GM12878 (cell line): Measurements from ENCODE around the gene BNIP5. TPM values are rescaled to one million over a fixed set of nuclear protein-coding genes. Genes with fewer than 3 reads are reported as not detected.

Source experiments
- ETV6 ChIP-seq, 2 experiments: fragments of 450-650 bp in 1 of 2; IDR thresholded peaks in 1 of 2; conservative IDR thresholded peaks in 1 of 2; 2 replicates each; pipeline ENCODE4 v1.6.1; 2014; ENCODE audit warnings: antibody characterized with exemption in 1 of 2, borderline replicate concordance in 1 of 2, low read depth in 1 of 2, mild to moderate bottlenecking in 1 of 2, moderate library complexity in 1 of 2
- FOS ChIP-seq: IDR thresholded peaks from 3 replicates; pipeline ENCODE4 v1.6.1; 2011; ENCODE audit warnings: borderline replicate concordance; ENCODE audit not compliant: insufficient read length; ENCODE audit errors: extremely low read depth
- MXI1 ChIP-seq: fragments of 150-350 bp; IDR thresholded peaks from 2 replicates; pipeline ENCODE4 v1.6.1; 2011; ENCODE audit warnings: low read depth, mild to moderate bottlenecking, inconsistent platforms, low read length, improper control_type of control experiment
- POLR2AphosphoS5 ChIP-seq: IDR thresholded peaks from 2 replicates; pipeline ENCODE4 v1.6.1; 2011; ENCODE audit warnings: mild to moderate bottlenecking, low read length, inconsistent platforms
- RB1 ChIP-seq: fragments of 450-650 bp; formaldehyde crosslinking; IDR thresholded peaks from 2 replicates; pipeline ENCODE4 v1.6.1; 2017; ENCODE audit warnings: mild to moderate bottlenecking, borderline replicate concordance
- STAT3 ChIP-seq: IDR thresholded peaks from 2 replicates; pipeline ENCODE4 v1.6.1; 2011; ENCODE audit warnings: low read depth, low read length, improper control_type of control experiment
- YBX1 ChIP-seq: fragments of 450-650 bp; IDR thresholded peaks from 2 replicates; pipeline ENCODE4 v1.6.1; 2016; ENCODE audit warnings: antibody characterized with exemption
- polyA plus RNA-seq, 11 experiments: library from polyadenylated mRNA; depleted of rRNA in 4 of 11; unstranded in 6 of 11; stranded (reverse) in 5 of 11; fragments of >200 nt; fragmentation: Nextera tagmentation in 4 of 11; fragmentation: Illumina TruSeq in 1 of 11; extraction: Ambion mirVana in 4 of 11; extraction: Trizol in 1 of 11; gene quantifications; 1 replicate in 1 of 11; 2 replicates in 10 of 11; pipeline versions ENCODE4 v1.2.1 to v1.2.3, GENCODE V29; 2011 to 2016; ENCODE audit warnings: inconsistent platforms in 2 of 11, missing spikeins in 2 of 11, low read depth in 1 of 11
- total RNA-seq, 4 experiments: library from RNA; depleted of rRNA in 3 of 4; stranded (reverse); fragments of >200 nt in 3 of 4; fragmentation: Illumina TruSeq in 1 of 4; extraction: Trizol in 1 of 4; gene quantifications; 2 replicates each; pipeline versions ENCODE4 v1.2.1 to v1.2.3, GENCODE V29; 2013 to 2021
- TF ChIP-seq, protein P1 (sequence below): IDR thresholded peaks from 2 replicates; pipeline ENCODE4 v1.6.1; 2012; ENCODE audit warnings: low read depth, low read length, improper control_type of control experiment
- TF ChIP-seq, protein P2 (sequence below): IDR thresholded peaks from 2 replicates; pipeline ENCODE4 v1.6.1; 2012; ENCODE audit warnings: low read length, inconsistent platforms
- TF ChIP-seq, protein P3 (sequence below): fragments of 450-650 bp; formaldehyde crosslinking; IDR thresholded peaks from 2 replicates; pipeline ENCODE4 v1.4.0; 2020; ENCODE audit warnings: mild to moderate bottlenecking, moderate library complexity
- TF ChIP-seq, protein P4 (sequence below): fragments of 450-650 bp; IDR thresholded peaks from 2 replicates; pipeline ENCODE4 v1.6.1; 2017; ENCODE audit warnings: mild to moderate bottlenecking

The BNIP5 gene
- total and polyA plus RNA-seq, 10 of the 15 experiments (the other 5 are each of a cell fraction or from before 2014, with no cell fraction given), result 0.02 to 0.68 (median 0.05) TPM; not detected in 2

DNA sequence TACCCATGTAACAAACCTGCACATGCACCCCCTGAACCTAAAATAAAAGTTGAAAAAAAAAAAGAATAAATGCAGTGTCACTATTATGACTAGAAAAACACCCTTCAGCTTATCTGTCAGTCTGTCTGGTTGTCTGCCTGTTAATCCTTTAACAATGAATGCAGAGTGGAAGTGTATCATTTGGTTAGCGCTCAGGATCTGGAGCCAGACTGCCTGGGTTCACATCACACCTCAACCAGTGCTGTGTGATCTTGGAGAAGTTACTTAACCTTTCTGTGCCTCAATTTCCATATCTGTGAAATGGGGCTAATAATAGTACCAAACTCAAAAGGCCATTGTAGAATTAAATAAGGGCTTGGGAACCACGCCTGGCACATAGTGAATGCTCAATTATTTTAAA lies 34.0 kb upstream of the BNIP5 start (continued):
- TF ChIP-seq, protein P1, sequence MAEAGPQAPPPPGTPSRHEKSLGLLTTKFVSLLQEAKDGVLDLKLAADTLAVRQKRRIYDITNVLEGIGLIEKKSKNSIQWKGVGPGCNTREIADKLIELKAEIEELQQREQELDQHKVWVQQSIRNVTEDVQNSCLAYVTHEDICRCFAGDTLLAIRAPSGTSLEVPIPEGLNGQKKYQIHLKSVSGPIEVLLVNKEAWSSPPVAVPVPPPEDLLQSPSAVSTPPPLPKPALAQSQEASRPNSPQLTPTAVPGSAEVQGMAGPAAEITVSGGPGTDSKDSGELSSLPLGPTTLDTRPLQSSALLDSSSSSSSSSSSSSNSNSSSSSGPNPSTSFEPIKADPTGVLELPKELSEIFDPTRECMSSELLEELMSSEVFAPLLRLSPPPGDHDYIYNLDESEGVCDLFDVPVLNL, result no peak
- TF ChIP-seq ETV6 (conservative IDR thresholded peaks at IDR 0.05 in 1 of 2, IDR thresholded peaks at IDR 0.05 in 1 of 2; ENCODE audit: borderline replicate concordance in 1 of 2, low read depth in 1 of 2) (no peak), POLR2AphosphoS5 (no peak), STAT3 (no peak), RB1 (no peak), FOS (no peak), YBX1 (no peak), MXI1 (no peak)
- TF ChIP-seq, protein P2, sequence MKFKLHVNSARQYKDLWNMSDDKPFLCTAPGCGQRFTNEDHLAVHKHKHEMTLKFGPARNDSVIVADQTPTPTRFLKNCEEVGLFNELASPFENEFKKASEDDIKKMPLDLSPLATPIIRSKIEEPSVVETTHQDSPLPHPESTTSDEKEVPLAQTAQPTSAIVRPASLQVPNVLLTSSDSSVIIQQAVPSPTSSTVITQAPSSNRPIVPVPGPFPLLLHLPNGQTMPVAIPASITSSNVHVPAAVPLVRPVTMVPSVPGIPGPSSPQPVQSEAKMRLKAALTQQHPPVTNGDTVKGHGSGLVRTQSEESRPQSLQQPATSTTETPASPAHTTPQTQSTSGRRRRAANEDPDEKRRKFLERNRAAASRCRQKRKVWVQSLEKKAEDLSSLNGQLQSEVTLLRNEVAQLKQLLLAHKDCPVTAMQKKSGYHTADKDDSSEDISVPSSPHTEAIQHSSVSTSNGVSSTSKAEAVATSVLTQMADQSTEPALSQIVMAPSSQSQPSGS, result no peak
- TF ChIP-seq, protein P3, sequence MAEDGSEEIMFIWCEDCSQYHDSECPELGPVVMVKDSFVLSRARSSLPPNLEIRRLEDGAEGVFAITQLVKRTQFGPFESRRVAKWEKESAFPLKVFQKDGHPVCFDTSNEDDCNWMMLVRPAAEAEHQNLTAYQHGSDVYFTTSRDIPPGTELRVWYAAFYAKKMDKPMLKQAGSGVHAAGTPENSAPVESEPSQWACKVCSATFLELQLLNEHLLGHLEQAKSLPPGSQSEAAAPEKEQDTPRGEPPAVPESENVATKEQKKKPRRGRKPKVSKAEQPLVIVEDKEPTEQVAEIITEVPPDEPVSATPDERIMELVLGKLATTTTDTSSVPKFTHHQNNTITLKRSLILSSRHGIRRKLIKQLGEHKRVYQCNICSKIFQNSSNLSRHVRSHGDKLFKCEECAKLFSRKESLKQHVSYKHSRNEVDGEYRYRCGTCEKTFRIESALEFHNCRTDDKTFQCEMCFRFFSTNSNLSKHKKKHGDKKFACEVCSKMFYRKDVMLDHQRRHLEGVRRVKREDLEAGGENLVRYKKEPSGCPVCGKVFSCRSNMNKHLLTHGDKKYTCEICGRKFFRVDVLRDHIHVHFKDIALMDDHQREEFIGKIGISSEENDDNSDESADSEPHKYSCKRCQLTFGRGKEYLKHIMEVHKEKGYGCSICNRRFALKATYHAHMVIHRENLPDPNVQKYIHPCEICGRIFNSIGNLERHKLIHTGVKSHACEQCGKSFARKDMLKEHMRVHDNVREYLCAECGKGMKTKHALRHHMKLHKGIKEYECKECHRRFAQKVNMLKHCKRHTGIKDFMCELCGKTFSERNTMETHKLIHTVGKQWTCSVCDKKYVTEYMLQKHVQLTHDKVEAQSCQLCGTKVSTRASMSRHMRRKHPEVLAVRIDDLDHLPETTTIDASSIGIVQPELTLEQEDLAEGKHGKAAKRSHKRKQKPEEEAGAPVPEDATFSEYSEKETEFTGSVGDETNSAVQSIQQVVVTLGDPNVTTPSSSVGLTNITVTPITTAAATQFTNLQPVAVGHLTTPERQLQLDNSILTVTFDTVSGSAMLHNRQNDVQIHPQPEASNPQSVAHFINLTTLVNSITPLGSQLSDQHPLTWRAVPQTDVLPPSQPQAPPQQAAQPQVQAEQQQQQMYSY (CRISPR knock-in tag), result no peak
- TF ChIP-seq, protein P4, sequence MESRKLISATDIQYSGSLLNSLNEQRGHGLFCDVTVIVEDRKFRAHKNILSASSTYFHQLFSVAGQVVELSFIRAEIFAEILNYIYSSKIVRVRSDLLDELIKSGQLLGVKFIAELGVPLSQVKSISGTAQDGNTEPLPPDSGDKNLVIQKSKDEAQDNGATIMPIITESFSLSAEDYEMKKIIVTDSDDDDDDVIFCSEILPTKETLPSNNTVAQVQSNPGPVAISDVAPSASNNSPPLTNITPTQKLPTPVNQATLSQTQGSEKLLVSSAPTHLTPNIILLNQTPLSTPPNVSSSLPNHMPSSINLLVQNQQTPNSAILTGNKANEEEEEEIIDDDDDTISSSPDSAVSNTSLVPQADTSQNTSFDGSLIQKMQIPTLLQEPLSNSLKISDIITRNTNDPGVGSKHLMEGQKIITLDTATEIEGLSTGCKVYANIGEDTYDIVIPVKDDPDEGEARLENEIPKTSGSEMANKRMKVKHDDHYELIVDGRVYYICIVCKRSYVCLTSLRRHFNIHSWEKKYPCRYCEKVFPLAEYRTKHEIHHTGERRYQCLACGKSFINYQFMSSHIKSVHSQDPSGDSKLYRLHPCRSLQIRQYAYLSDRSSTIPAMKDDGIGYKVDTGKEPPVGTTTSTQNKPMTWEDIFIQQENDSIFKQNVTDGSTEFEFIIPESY, result no peak
